Measurements from ENCODE around the gene ARL13B.
"Not testable (repeated sequence)": the region's sequence is repeated elsewhere in the genome, so short reads cannot be mapped to it uniquely, and the experiment has no call there.

GRCh38 chr3:93965106-93965505 lies 14.8 kb upstream of the ARL13B start:
- TF ChIP-seq, protein P1, sequence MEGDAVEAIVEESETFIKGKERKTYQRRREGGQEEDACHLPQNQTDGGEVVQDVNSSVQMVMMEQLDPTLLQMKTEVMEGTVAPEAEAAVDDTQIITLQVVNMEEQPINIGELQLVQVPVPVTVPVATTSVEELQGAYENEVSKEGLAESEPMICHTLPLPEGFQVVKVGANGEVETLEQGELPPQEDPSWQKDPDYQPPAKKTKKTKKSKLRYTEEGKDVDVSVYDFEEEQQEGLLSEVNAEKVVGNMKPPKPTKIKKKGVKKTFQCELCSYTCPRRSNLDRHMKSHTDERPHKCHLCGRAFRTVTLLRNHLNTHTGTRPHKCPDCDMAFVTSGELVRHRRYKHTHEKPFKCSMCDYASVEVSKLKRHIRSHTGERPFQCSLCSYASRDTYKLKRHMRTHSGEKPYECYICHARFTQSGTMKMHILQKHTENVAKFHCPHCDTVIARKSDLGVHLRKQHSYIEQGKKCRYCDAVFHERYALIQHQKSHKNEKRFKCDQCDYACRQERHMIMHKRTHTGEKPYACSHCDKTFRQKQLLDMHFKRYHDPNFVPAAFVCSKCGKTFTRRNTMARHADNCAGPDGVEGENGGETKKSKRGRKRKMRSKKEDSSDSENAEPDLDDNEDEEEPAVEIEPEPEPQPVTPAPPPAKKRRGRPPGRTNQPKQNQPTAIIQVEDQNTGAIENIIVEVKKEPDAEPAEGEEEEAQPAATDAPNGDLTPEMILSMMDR (IDR thresholded peaks at IDR 0.05): not testable (repeated sequence)
- TF ChIP-seq EZH2 (IDR thresholded peaks at IDR 0.05; ENCODE audit: borderline replicate concordance, insufficient read depth, low read depth, low read length, poor library complexity, severe bottlenecking): not testable (repeated sequence)
